OCI-M2 (cell line): ENCODE data around the gene ERCC8.
"Not testable (repeated sequence)": the region's sequence is repeated elsewhere in the genome, so short reads cannot be mapped to it uniquely, and the experiment has no call there.

Source experiments
- DNase-seq: peaks from one replicate; lab custom pipeline; 2025; ENCODE audit not compliant: unreplicated experiment; lab: John Stamatoyannopoulos, UW

Gene ERCC8

GRCh38 chr5:60944904-60945812 is at the start of gene ERCC8, which contains the start of gene NDUFAF2:
Gene ERCC8, minus strand, starts transcription at chr5:60945070. Its CDS starts 62 bp downstream, at chr5:60945008.
Gene NDUFAF2, plus strand, starts transcription at chr5:60945205. Its CDS starts 51 bp downstream, at chr5:60945256.
- peak; percentile 39 for DNase-seq

GRCh38 chr5:60993875-60994571 is 49.2 kb upstream of the ERCC8 start:
- DNase-seq, result no peak

- DNase-seq, result no peak
These were observed 48.6 kb upstream of the ERCC8 start for GRCh38 chr5:60993425-60993824.

GRCh38 chr5:60992871-60993270 is 48.0 kb upstream of the ERCC8 start:
- no peak for DNase-seq

- DNase-seq, result no peak
These were observed 44.9 kb upstream of the ERCC8 start for GRCh38 chr5:60989790-60990189.

- not testable (repeated sequence) for DNase-seq
These were observed 37.3 kb upstream of the ERCC8 start for GRCh38 chr5:60982127-60982526.

- DNase-seq, result no peak
These were observed 35.6 kb upstream of the ERCC8 start for GRCh38 chr5:60980511-60980910.

GRCh38 chr5:60978968-60979367 is 34.1 kb upstream of the ERCC8 start:
- DNase-seq, result no peak

GRCh38 chr5:60977956-60978737 is 33.3 kb upstream of the ERCC8 start:
- DNase-seq, result no peak

- DNase-seq, result no peak
These were observed 27.4 kb upstream of the ERCC8 start for GRCh38 chr5:60972231-60972630.

- no peak for DNase-seq
These were observed 16.8 kb upstream of the ERCC8 start for GRCh38 chr5:60961685-60962084.

GRCh38 chr5:60960591-60960990 is 15.7 kb upstream of the ERCC8 start:
- no peak for DNase-seq

GRCh38 chr5:60959156-60959555 is 14.3 kb upstream of the ERCC8 start:
- DNase-seq, result no peak

GRCh38 chr5:60958712-60959111 is 13.8 kb upstream of the ERCC8 start:
- DNase-seq, result no peak

GRCh38 chr5:60958088-60958487 is 13.2 kb upstream of the ERCC8 start:
- no peak for DNase-seq

GRCh38 chr5:60955239-60955638 is 10.4 kb upstream of the ERCC8 start:
- no peak for DNase-seq

- DNase-seq, result no peak
These were observed 3.9 kb upstream of the ERCC8 start for GRCh38 chr5:60948738-60949137.

- no peak for DNase-seq
These were observed 930 bp upstream of the ERCC8 start for GRCh38 chr5:60945813-60946187.

GRCh38 chr5:60943624-60944023 is 1.2 kb downstream of the ERCC8 start:
- no peak for DNase-seq

GRCh38 chr5:60929024-60929423 is 15.8 kb downstream of the ERCC8 start:
- DNase-seq, result no peak

GRCh38 chr5:60927450-60927849 is 17.4 kb downstream of the ERCC8 start:
- DNase-seq, result no peak
